HG02610 (cell line): Measurements from ENCODE around the gene ZNF343.
"Not testable (repeated sequence)": the region's sequence is repeated elsewhere in the genome, so short reads cannot be mapped to it uniquely, and the experiment has no call there.

Experiments
- ATAC-seq: cut with Tn5 transposase; IDR thresholded peaks from one replicate; pipeline ENCODE4 v1.9.1; 2021; ENCODE audit warnings: mild to moderate bottlenecking, moderate library complexity; ENCODE audit not compliant: unreplicated experiment

The ZNF343 gene

DNA sequence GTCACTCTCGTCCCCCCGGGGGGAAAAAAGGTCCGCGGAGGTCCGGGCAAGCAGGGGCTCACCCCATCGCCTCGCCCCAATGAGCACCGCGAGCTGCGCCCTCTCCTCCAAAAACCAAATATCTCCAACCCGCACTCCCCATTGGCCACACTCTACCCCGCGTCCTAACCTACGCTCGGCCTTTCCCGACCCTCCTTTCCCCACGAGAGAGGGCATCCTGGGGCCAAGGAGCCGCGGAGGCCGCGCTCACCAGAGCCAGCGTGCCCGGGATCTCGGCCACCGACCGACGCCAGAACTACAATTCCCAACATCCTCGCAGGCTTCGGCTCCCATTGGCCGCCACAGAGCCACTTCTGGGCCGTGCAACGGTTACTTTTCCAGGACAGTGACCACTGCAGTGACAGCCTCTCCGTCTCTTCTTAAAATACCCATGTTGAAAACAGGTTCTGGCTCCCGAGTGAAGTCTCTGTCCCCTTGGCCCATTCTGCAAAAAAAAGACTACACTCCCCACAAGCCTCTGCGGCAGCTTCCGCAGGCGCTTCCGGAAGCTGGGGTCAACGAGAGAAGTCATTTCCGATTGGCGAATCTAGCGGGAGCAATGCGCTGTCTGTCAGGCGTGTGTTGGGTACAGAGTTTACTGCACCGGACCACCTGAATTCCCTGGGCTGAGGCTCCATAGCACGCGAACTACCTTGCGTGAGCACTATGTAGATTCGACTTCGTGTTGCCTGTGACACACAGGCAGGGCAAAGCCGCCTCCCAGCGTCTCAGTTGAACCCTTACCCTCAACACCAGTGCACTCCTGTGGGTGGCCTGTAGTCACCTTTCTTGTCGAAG lies at the start of gene ZNF343:
TSS of gene ZNF343 (minus strand) at position 285 of the 837 bp plus-strand sequence. CDS start 15,020 bp downstream, outside the sequence.
- ATAC-seq, result peak; percentile 91

DNA sequence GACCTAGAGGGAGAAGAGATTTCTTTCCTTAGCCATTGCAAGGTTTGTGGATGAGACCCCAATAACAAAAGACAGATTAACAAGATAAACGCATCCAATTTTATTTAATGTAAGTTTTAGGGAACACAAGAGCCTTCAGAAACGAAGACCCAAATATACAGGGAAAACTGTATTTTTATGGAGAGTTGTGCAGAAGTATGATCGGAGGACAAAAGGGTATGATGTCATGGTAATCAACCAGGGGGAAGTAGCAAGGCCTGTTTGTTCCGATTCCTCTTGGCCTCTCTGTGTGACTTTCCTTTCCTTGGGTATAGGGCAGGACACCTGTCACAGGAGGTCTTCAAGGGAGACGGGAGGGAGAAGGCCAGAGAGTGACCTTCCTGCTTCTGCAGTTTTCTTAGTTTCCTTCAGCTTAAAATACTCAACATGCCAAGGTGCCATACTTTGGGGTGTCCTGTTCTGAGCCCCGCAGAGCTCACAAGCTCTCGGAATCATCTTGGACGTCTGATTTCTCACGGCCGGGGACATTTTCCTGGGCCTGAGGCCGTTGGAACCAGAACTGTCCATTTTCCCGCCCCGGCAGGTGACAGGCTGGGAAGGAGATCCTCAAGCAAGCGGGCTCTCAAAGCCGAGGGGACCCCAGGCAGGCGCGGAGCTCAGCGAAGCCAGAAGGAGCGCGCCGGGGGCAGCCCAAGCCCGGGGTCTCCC lies 49.3 kb upstream of the ZNF343 start:
- ATAC-seq, result no peak

DNA sequence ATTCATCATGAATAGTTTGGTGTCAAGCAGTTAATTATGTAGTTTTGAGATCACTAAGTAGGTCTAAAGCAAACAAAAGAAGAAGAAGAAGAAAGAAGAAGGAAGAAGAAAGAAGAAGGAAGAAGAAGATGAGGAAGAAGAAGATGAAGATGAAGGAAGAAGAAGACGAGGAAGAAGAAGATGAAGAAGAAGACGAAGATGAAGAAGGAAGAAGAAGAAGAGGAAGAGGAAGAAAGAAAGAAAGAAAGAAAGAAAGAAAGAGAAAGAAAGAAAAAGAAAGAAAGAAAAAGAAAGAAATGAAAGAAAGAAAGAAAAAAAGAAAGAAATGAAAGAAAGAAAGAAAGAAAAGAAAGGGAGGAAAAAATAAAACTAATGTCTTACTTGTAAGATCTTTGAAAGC lies 36.9 kb upstream of the ZNF343 start:
- ATAC-seq, result no peak

DNA sequence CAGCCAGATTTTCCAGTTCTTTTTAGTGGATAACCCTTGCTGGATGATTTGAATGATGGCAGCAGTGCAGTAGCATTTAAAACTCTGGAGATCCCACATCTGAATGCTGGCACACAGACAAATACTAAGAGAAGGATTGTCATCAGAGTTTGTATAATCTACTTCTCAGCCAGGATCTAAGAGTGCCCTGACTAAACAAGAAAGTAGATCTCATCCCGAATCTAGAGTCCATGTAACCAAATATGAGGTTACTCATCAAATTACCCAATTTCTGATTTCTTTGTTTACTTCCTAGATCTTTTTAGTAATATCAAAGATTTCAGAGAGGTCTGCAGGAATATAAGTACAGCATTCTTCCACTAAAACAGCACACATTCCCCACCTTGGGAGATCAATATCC lies 35.5 kb upstream of the ZNF343 start:
- no peak for ATAC-seq

DNA sequence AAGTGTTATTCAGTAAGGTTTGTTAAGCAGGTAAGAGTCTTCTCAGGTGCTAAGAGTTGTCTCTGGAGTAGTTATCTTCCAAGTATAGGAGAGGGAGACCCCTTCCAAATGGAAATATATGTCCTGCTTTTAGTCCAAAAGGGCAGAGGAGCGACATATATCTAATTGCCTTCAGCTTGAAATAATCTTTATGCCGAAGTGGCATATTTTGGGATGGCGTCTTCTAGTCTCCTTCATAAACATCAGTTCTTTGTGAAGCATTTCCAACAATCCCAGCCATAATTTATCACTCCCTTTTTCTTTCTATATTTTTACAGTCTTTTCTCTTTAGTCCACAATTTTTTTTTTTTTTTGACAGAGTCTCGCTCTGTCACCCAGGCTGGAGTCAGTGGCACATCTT lies 33.6 kb upstream of the ZNF343 start:
- no peak for ATAC-seq

DNA sequence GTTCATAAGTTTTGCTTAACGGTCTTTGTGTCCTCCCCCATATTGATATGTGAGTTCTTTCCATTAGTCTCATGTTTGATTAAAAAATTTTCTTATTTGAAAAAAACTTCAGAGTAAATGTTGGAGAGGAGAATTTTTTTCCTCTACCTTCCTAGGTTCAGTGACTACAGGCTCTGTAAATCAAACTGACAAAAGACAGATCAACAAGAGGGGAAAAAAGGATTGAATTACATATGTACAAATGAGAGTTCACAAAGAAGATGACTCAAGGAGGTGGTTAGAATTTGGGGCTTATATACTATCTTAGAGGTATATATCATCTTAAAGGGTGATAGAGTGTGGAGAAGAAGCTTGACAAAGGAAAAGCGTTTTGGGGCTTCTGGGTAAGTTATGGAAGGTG lies 33.2 kb upstream of the ZNF343 start:
- no peak for ATAC-seq

DNA sequence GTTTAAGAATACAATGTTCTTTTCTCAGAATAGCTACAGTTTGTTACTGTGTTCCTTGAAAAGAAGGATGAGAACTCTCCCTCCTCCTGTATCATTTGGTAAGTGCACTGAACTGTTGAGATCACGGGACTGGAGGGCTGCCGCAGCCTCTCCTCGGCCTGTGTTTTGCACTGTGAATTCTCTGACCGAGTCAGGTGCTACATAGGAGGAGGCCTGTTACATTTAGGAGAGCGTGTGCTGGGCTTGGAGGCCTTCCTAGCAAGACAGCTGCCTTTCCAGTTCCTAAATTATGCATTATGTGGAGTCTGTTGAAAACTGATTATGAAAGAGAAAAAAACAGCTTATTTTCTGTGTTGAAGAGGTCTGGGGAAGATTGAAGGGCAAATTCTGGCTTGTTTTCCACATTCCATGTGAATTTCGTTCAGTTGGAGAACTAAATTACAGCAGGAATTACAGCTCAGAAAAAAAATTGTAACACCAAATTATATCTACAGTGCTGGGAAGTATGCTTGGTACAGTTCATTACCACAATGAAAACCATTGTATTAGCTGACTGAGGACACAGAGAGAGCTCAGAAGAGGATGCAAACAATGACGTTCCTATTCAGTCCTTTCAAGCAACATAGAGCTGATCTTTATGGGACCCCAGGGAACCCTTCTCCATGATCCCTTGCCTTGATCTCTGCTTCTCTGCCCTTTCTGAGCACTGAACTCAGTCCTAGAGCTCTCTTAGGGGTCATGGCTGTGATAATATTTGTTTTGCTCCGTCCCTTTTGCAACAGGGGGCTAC lies 30.4 kb upstream of the ZNF343 start:
- no peak for ATAC-seq

DNA sequence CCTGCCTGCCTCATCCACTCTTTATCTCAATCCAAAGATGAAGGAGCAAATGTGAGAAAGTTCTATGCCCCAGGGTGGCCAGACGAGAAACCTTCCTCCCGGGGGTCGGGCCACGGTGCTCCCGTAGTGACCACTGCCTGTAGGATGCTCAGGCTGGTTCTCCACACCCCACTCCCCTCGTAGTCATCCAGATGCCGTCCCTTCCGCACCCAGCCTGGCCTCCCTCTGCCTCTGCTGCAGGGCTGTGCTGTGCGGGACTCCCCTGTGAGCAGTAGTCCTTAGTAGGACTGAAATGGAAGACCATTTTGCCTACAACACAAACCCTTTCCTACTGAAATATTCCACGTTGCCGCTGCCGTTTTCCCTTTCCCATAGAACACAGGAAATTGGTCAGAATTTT lies 29.6 kb upstream of the ZNF343 start:
- no peak for ATAC-seq

DNA sequence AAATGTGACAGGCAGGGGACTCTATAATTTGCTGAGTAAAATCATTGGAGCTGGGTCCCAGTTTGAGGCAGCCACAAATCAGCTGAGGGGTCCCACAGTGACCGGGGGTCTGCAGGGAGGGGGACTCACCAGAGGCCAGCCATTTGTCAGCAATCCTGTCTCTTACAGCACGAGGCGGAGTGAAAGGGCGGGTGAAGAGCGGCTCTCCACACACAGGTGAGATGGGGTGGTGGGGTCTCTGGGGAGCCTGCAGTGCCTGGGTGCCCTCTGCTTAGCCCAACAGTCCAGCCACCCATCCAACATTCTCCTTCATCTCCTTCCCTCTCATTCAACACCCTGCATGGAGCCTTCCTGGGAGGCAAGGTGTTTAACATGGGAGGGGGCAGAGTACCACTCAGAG lies 28.4 kb upstream of the ZNF343 start:
- ATAC-seq, result no peak

DNA sequence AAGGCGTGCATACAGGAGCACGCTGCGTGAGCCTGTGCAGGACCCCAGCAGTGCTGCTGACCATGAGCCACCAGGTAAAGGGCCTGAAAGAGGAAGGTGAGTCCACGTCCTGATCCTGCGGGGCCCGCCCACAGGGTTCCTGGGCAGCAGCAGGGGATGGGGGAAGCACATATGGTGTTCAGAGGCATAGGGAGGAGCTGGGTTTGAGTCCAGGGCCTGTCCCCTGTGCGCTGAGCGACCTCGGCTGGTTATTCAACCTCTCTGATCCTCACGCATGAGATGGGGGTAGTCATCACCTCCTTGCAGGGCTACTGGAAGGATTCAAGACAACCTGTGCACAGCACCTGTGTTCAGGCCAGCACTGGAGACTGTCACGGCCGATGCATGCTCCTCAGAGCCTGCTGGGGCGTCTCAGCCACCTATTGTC lies 27.9 kb upstream of the ZNF343 start, which contains the start of gene TMC2:
TSS of gene TMC2 (plus strand) at position 14 of the 427 bp plus-strand sequence. CDS start at position 63, 49 bp downstream.
- ATAC-seq, result no peak

DNA sequence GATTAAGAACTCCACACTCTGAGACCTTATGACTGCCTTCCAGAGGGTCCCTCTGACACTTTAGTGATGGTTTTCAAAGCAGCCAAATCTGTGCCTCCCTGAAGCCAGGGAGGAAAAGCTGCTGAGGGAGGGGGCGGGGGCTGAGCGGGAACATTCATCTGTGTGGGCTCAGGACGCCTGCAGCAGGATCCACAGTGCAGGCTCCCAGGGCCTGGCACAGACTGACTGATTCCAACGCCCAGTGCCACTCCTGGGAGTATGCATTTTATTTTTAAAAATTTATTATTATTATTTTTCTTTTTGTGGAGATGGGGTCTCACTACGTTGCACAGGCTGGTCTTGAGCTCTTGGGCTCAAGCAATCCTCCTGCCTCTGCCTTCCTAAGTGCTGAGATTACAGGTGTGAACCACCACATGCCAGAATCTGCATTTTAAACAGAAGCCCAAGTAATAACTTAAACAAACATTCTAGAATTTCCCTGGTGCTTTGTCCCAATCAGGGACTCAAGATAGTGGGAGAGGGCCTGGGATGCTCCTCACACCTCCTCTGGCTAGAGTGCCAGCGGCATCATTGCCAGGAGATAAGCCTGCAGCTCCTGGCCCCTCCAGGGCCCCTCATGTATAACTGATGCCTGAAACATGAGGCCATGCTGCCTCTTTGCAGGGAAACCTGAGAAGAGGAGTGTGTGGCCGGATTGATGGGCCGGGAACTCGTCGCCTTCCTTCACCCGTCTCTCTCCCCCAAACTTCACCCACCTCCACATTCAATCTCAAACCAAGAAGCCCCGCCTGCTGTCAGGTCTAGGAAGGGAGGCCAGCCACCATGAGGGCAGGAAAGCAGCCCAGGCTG lies 27.2 kb upstream of the ZNF343 start:
- ATAC-seq, result no peak

DNA sequence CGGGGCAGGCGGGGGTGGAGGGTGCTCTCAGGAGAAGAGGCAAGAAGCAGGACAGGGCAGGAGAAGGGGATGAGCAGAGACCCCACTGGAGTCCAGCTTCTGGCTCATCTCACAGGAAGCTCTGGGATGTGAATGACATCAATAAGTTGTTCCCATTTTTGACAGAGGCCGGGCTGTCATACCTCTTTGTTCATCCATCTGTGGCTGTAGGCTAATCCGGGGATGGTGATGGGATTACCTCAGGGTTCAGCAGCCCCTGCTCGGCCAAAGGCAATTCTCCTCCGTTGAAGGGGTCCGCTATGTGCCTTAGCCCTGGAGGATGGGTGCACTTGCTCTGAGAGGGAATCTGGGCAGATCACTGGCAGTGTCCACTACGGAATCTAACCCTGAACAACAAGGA lies 24.4 kb upstream of the ZNF343 start:
- ATAC-seq, result no peak

DNA sequence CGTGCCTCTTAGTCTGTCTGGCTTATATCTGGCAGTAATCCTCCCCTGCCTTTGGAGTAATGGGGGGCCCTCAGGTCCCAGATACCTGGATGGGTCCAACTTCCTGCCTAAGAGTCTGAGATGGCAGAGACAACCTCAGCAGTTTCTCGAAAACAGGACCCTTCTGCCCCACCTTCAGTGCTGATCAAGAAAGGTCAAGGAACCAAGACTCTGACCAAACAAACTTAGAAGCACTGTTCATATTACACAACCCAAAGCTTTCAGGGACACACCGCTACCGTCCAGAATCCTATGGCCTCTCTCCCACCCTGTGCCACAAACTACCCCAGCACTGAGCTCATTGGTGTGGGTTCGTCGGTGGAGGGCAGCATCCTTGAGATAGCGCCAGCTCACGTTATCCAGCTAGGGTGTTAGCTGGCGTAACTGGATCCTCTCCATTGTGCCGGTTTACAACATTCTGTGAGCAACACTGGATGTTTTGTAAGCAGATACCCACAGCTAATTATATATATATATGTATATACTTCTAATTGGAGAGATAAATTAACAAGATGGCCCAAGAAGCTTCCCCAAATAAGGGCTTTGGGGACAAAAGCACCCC lies 20.1 kb upstream of the ZNF343 start:
- no peak for ATAC-seq

DNA sequence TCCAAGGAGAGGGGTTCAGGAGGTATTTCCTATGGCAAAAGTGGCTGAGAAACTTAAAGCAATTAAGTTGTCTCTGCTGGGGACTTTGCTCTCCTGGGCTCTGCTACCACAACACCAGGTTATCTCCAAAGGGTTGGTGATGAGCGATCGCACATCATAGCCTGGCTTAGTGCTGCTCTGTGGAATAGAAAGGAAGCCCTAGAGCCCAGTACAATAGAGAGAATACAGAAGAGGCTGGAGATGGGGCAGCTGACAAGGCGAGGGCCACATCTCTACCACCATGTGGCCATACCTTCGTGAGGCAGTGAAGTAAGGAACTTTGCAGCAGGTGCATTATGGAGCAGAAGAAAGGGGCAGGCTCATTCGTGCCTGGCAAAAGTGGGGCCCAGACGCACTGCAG lies 19.0 kb upstream of the ZNF343 start:
- no peak for ATAC-seq

DNA sequence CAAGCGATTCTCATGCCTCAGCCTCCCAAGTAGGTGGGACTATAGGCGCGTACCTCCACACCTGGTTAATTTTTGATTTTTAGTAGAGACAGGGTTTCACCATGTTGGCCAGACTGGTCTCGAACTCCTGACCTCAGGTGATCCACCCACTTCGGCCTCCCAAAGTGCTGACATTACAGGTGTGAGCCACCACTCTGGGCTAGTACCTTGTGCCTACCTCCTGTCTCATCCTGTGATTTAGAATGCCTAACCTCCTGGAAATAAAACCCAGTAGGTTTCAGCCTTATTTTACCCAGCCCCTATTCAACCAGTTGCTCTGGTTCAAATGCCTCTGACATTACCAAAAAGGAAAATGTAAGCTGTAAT lies 17.5 kb upstream of the ZNF343 start:
- not testable (repeated sequence) for ATAC-seq

DNA sequence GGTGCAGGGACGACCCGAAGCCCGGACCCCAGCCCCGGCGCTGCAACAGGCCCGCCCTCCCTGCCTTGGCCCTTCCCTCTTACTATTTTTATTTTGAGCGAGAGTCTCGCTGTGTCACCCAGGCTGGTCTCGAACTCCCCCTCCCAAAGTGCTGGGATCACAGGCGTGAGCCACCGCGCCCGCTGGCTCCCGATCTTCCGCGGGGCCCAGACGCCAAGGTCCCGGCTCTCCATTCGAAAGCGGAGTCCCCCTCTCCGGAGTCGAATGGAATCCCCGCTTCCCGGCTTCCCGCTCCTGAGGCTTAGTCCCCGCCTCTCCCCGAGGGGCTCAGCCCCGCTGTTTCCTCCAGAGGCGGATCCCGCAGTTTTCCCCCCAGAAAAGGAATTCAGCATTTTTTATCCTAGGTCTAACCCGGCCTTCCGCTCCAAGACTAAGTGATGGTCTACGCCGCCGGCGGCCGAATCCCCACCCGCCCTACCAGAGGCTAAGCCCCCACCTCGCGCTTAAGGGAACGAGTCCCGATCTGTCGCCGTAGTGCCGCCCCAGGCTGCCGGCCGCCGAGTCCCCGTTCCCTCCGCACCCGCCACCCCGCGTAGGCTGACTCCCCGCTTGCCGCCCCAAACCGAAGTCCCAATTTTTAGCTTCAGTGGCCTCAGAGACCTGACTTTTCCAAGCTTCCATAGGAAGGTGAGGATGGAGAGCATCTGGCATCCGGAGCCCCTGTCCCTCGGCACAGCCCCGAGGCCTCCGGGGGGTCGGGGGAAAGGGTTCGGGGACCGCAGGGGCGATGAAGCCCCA lies 16.2 kb upstream of the ZNF343 start:
- ATAC-seq, result no peak

DNA sequence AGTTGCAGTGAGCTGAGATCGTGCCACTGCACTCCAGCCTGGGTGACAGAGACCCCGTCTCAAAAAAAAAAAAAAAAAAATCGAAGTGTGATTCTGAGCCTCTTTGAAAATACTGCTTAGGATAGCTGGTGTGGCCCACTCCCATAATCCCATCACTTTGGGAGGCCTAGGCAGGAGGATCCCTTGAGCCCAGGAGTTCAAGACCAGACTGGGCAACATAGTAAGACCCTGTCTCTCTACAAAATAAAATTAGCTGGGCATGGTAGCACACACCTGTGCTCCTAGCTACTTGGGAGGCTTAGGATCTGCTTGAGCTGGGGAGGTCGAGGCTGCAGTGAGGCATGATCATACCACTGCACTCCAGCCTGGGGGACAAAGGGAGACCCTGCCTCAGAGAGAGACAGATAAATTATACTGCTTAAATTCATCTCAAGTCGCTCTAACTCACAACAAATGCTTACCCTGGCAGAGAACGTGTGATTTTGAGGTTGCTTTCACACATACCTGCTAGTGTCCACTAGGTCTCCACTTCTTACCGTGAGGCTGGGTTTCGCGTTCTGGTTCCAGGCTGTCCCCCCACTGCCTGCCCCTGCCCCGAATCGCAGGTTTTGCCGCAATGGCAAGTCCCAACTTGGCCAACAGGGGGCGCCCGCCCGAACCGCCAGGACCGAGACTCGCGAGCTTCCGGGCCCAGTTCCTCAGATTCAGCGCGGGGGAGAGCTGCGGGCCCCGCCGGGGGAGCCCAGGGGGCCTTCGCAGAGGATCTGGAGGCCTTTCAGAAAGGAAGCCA lies 15.4 kb upstream of the ZNF343 start:
- ATAC-seq, result no peak

DNA sequence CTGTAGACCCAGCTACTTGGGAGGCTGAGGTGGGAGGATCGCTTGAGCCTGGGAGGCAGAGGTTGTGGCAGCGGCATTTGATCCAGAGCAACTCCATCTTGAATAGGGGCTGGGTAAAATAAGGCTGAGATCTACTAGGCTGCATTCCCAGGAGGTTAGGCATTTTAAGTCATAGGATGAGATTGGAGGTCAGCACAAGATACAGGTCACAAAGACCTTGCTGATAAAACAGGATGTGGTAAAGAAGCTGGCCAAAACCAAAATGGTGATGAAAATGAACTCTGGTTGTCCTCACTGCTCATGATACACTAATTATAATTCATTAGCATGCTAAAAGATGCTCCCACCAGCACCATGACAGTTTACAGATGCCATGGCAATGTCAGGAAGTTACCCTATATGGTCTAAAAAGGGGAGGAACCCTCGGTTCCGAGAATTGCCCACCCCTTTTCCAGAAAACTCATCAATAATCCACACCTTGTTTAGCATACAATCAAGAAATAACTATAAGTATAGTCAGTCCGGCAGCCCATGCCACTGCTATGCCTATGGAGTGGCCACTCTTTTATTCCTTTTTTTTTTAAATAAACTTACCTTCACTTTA lies 14.2 kb upstream of the ZNF343 start:
- not testable (repeated sequence) for ATAC-seq
